Measurements from ENCODE around the gene DDX60.

DDX60 gene

DNA sequence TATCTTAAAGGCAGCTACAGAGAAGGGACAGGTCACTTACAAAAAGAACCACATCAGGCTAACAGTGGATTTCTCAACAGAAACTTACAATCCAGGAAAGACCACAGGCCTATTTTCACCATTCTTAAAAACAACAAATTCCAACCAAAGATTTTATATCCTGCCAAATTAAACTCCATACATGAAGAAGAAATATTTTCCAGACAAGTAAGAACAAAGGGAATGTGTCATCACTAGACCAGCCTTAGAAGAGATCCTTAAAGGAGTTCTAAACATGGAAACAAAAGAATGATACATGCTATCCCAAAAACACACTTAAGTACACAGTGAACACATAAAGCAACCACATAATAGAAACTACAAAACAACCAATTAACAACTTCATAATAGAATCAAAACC is 120.6 kb downstream of the DDX60 start:
- no peak overlapping the region for H3K4me3 ChIP-seq (replicated peaks in 1 of 2; ENCODE audit: low read depth in 2 of 2, low read length in 2 of 2)
- peak; percentile 3 to 57 for DNase-seq (ENCODE audit: low read depth in 2 of 2)
- TF ChIP-seq, protein P1, sequence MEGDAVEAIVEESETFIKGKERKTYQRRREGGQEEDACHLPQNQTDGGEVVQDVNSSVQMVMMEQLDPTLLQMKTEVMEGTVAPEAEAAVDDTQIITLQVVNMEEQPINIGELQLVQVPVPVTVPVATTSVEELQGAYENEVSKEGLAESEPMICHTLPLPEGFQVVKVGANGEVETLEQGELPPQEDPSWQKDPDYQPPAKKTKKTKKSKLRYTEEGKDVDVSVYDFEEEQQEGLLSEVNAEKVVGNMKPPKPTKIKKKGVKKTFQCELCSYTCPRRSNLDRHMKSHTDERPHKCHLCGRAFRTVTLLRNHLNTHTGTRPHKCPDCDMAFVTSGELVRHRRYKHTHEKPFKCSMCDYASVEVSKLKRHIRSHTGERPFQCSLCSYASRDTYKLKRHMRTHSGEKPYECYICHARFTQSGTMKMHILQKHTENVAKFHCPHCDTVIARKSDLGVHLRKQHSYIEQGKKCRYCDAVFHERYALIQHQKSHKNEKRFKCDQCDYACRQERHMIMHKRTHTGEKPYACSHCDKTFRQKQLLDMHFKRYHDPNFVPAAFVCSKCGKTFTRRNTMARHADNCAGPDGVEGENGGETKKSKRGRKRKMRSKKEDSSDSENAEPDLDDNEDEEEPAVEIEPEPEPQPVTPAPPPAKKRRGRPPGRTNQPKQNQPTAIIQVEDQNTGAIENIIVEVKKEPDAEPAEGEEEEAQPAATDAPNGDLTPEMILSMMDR (IDR thresholded peaks at IDR 0.05; ENCODE audit: low read depth, low read length) = no peak

- no peak overlapping the region for H3K4me3 ChIP-seq (replicated peaks in 1 of 2; ENCODE audit: low read depth in 2 of 2, low read length in 2 of 2)
- no peak for DNase-seq (ENCODE audit: low read depth in 2 of 2)
- TF ChIP-seq, protein P1 (IDR thresholded peaks at IDR 0.05; ENCODE audit: low read depth, low read length) = no peak
Observed at GRCh38 chr4:168188754-168189153, 129.8 kb downstream of the DDX60 start.

DNA sequence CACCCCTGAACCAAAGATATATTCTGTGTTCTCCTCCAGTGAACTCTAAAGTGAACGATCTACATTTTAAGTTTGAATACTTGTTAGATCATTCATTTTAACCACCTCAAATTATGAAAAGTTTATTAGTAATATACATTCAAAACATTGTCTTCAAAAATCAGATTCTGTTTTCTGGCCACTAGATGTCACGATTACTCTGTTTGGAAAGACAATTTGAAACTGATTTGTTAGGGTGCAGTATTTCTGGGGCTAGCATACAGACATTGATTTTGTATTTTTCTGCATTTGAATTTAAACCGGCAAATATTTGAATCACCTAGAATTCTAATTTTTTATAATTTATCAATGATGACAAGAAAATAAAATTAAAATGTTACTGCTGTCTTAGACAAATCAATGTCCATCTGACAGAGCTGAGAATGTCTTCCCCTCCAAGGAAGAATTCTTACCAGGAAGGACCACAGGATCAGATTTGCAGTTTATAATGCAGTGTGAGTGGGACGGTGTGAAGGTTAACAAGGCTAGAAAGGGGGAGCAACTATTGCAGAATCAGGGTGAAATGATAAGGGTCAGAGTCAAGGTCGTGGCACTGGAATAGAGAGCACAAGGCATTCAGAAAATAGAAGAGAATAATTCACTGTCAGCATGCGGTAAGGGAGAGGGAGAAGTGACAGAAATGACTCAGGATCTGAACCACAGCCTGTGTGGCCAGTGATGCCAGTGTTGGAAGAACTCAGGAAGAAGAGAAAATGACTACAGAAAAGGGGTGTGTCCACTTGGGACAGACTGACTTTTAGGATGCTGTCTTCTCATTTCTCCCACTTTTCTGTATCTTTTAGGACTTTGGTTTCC is 134.6 kb downstream of the DDX60 start:
- DNase-seq (ENCODE audit: low read depth in 2 of 2) = peak; percentile 63 to 66
- H3K4me3 ChIP-seq (replicated peaks in 1 of 2; ENCODE audit: low read depth in 2 of 2, low read length in 2 of 2) = no peak overlapping the region
- TF ChIP-seq, protein P1 (IDR thresholded peaks at IDR 0.05; ENCODE audit: low read depth, low read length) = peak; percentile 53

DNA sequence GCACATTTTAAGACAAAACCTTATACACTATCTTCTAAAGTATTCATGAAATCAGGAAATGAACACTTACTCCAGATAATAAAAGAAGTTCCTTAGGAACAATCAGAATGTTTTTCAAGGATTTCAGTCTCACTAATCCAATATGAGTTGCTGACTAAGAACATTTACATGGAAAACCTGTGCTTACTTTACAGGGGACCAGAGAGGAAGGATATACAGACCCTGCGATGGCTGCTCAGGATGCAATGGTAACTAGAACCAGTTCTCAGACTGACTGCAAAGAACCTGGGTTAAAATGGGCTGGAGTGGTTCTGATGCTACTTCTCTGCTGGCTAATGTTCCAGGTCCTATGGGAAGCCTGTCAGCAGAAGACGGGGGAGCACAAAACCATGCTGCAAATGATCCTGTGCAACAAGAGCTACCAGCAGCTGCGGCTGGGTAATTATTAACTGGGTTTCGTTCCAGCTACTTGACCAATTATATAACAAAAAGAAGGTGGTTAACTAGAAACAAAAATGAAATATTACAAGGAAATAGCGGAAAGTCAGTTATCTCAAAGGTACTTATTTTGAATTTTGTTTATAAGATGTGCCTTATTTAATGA is 140.9 kb downstream of the DDX60 start:
- no peak for DNase-seq (ENCODE audit: low read depth in 2 of 2)
- no peak overlapping the region for H3K4me3 ChIP-seq (replicated peaks in 1 of 2; ENCODE audit: low read depth in 2 of 2, low read length in 2 of 2)
- TF ChIP-seq, protein P1 (IDR thresholded peaks at IDR 0.05; ENCODE audit: low read depth, low read length) = no peak

DNA sequence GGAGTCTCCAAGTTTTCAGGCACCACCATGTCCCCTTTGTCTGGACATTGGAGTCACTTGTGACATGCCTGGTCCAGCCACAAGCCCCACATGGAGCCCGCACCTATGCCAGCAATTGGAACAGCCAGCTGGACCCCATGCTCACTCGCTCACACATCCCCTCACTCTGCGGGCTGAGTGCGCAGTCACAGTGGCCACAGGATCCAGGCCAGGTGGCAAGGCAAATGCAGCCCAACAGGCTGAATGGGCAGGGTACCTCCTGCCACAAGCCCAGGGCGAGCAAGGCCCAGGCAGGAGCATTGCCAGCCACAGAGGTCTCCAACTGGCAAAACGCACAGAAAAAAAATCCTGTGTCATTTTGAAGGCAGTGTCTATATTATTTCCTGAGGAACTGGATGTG is 144.2 kb downstream of the DDX60 start:
- H3K4me3 ChIP-seq (replicated peaks in 1 of 2; ENCODE audit: low read depth in 2 of 2, low read length in 2 of 2) = no peak overlapping the region
- TF ChIP-seq, protein P1 (IDR thresholded peaks at IDR 0.05; ENCODE audit: low read depth, low read length) = no peak
- DNase-seq (ENCODE audit: low read depth in 2 of 2) = no peak

GRCh38 chr4:168167714-168168284 is 150.8 kb downstream of the DDX60 start:
- TF ChIP-seq, protein P1 (IDR thresholded peaks at IDR 0.05; ENCODE audit: low read depth, low read length) = no peak
- no peak for DNase-seq (ENCODE audit: low read depth in 2 of 2)
- no peak overlapping the region for H3K4me3 ChIP-seq (replicated peaks in 1 of 2; ENCODE audit: low read depth in 2 of 2, low read length in 2 of 2)

Measured in cardiac fibroblast (primary cell).